Measurements from ENCODE around the gene DSCAML1. TPM values are rescaled to one million over a fixed set of nuclear protein-coding genes. Genes with fewer than 3 reads are reported as not detected.

The DSCAML1 gene
- total and polyA plus RNA-seq, 10 of the 15 experiments (the other 5 are each of a cell fraction or from before 2014, with no cell fraction given): 0.03 to 0.18 (median 0.06) TPM; not detected in 1

GRCh38 chr11:117384045-117384444 is 413.0 kb downstream of the DSCAML1 start:
- CTCF ChIA-PET: interaction anchor here (2.0 kb wide), 1 partner anchor 41 kb away, joined by 6 read pairs; no protein-coding TSS in a partner anchor
- RAD21 ChIA-PET (ENCODE audit: unreplicated experiment): no interaction called here
- DNase-seq (ENCODE audit: low read depth, low spot score) (no peak), ATAC-seq (no peak), FAIRE-seq (no peak)
- no TSS peak for BruUV-seq (replicated peaks)
- no peaks in the 10 kb centered on the region for H3K4me1 ChIP-seq (ENCODE audit: control insufficient read depth, insufficient read depth, low read length)
- POLR2A ChIA-PET: no interaction called here
- no peak overlapping the region for H3K4me2 ChIP-seq (ENCODE audit: control insufficient read depth, insufficient read depth)
- no peaks in the 10 kb centered on the region for H4K20me1 ChIP-seq (ENCODE audit: control insufficient read depth, insufficient read depth)
- H3K9ac ChIP-seq (ENCODE audit: control insufficient read depth, insufficient read depth, low read length): no peak overlapping the region
- in situ Hi-C loops (cut with MboI) (no loop called here), intact Hi-C loops (cut with micrococcal nuclease; ENCODE audit: unreplicated experiment) (no loop called here)
- H3K27ac ChIP-seq (ENCODE audit: control insufficient read depth, insufficient read depth): no peak overlapping the region
- H3K4me3 ChIP-seq: no peak overlapping the region
- no peaks in the 10 kb centered on the region for H3K27me3 ChIP-seq (replicated peaks in 1 of 2; ENCODE audit: control insufficient read depth in 2 of 2, insufficient read depth in 2 of 2, low read length in 1 of 2)
- peaks cover 4 to 12% of the 10 kb centered on the region in 2 experiments for H3K36me3 ChIP-seq (ENCODE audit: control insufficient read depth in 2 of 2, insufficient read depth in 2 of 2, low read length in 1 of 2)
- SMC1A ChIA-PET (ENCODE audit: uncharacterized antibody, unreplicated experiment): interaction anchor here (1.3 kb wide), 1 partner anchor 42 kb away, joined by 4 read pairs; no protein-coding TSS in a partner anchor
- no peaks in the 10 kb centered on the region for H3K9me3 ChIP-seq (replicated peaks; ENCODE audit: control insufficient read depth, insufficient read depth, low read length)
- no peak overlapping the region for H2AFZ ChIP-seq (ENCODE audit: control insufficient read depth, low read depth, low read length)
- 100% methylated on average over 1 of the region's 1 CpG for WGBS (ENCODE audit: insufficient coverage, insufficient replicate concordance, low lambda C conversion rate, missing lambda C conversion rate)
- H3K79me2 ChIP-seq (ENCODE audit: control insufficient read depth, insufficient read depth, low read length): no peaks in the 10 kb centered on the region
- no peak for TF ChIP-seq DPF2 (IDR thresholded peaks at IDR 0.05)
- peak; percentile 52 for TF ChIP-seq BCL3 (IDR thresholded peaks at IDR 0.05; ENCODE audit: borderline replicate concordance, insufficient read depth, low read depth, low read length, poor library complexity, severe bottlenecking)

- ATAC-seq (no peak), FAIRE-seq (no peak), DNase-seq (ENCODE audit: low read depth, low spot score) (no peak)
- no peak overlapping the region for H3K4me2 ChIP-seq (ENCODE audit: control insufficient read depth, insufficient read depth)
- H3K79me2 ChIP-seq (ENCODE audit: control insufficient read depth, insufficient read depth, low read length): no peaks in the 10 kb centered on the region
- intact Hi-C loops (cut with micrococcal nuclease; ENCODE audit: unreplicated experiment): no loop called here
- no peak overlapping the region for H3K27ac ChIP-seq (ENCODE audit: control insufficient read depth, insufficient read depth)
- ChIA-PET RAD21 (ENCODE audit: unreplicated experiment) (no interaction called here), CTCF (interaction anchor here (0.8 to 2.0 kb wide), 2 partner anchors 43 to 228 kb away, joined by 3 to 6 read pairs; no protein-coding TSS in a partner anchor), POLR2A (no interaction called here), SMC1A (ENCODE audit: uncharacterized antibody, unreplicated experiment) (interaction anchor here (1.3 kb wide), 1 partner anchor 43 kb away, joined by 4 read pairs; no protein-coding TSS in a partner anchor)
- no peak overlapping the region for H2AFZ ChIP-seq (ENCODE audit: control insufficient read depth, low read depth, low read length)
- no peaks in the 10 kb centered on the region for H3K9me3 ChIP-seq (replicated peaks; ENCODE audit: control insufficient read depth, insufficient read depth, low read length)
- H3K36me3 ChIP-seq (ENCODE audit: control insufficient read depth in 2 of 2, insufficient read depth in 2 of 2, low read length in 1 of 2): peaks cover 4 to 7% of the 10 kb centered on the region in 2 experiments; a peak in 3 of 4 replicates
- BruUV-seq (replicated peaks): no TSS peak
- in situ Hi-C loops (cut with MboI): no loop called here
- 68% methylated on average over 4 of the region's 4 CpGs for WGBS (ENCODE audit: insufficient coverage, insufficient replicate concordance, low lambda C conversion rate, missing lambda C conversion rate)
- H4K20me1 ChIP-seq (ENCODE audit: control insufficient read depth, insufficient read depth): no peaks in the 10 kb centered on the region
- no peak overlapping the region for H3K4me3 ChIP-seq
- no peaks in the 10 kb centered on the region for H3K4me1 ChIP-seq (ENCODE audit: control insufficient read depth, insufficient read depth, low read length)
- H3K27me3 ChIP-seq (replicated peaks in 1 of 2; ENCODE audit: control insufficient read depth in 2 of 2, insufficient read depth in 2 of 2, low read length in 1 of 2): no peaks in the 10 kb centered on the region
- H3K9ac ChIP-seq (ENCODE audit: control insufficient read depth, insufficient read depth, low read length): no peak overlapping the region
- TF ChIP-seq ZNF592 (IDR thresholded peaks at IDR 0.05): no peak
- TF ChIP-seq WRNIP1 (IDR thresholded peaks at IDR 0.05; ENCODE audit: borderline replicate concordance, low read depth, low read length): no peak
- TF ChIP-seq NFYA (IDR thresholded peaks at IDR 0.05; ENCODE audit: borderline replicate concordance, low read depth, low read length): no peak
- no peak for TF ChIP-seq IKZF2 (IDR thresholded peaks at IDR 0.05)
- TF ChIP-seq EZH2 (IDR thresholded peaks at IDR 0.05; ENCODE audit: borderline replicate concordance, control insufficient read depth, low read depth, low read length): no peak
- TF ChIP-seq ZSCAN29 (IDR thresholded peaks at IDR 0.05): no peak
- TF ChIP-seq ESRRA (IDR thresholded peaks at IDR 0.05; ENCODE audit: low read length): no peak
- TF ChIP-seq EGR1 (IDR thresholded peaks at IDR 0.05; ENCODE audit: borderline replicate concordance in 1 of 2, low read depth in 2 of 2, low read length in 2 of 2): no peak
- no peak for TF ChIP-seq BACH1 (IDR thresholded peaks at IDR 0.05; ENCODE audit: borderline replicate concordance)
- no peak for TF ChIP-seq RAD51 (IDR thresholded peaks at IDR 0.05)
Observed at GRCh38 chr11:117382746-117383145, 414.3 kb downstream of the DSCAML1 start.

Data from GM12878 (cell line).